HG03439 (cell line): ENCODE data around the gene NUP210L.
"Not testable (repeated sequence)": the region's sequence is repeated elsewhere in the genome, so short reads cannot be mapped to it uniquely, and the experiment has no call there.

Source experiments
- ATAC-seq: cut with Tn5 transposase; IDR thresholded peaks from one replicate; pipeline ENCODE4 v1.9.1; 2021; ENCODE audit warnings: mild to moderate bottlenecking, moderate library complexity; ENCODE audit not compliant: unreplicated experiment

NUP210L gene

DNA sequence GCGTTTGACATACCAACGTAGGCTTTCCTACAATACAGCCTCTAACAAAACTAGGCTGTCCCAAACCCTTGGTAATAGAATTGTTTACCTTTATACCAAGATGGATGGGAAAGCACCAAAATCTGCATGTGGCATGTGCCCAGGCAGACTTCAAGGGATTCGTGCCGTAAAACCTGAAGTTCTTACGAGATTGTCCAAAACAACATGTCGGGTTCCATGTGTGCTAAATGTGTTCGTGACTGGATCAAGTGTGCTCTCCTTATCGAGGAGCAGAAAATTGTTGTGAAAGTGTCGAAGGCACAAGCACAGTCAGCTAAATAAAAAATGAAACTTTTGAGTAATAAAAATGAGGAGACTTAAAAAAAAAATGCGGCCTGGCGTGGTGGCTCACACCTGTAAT is 159.2 kb downstream of the NUP210L start:
- ATAC-seq = no peak

DNA sequence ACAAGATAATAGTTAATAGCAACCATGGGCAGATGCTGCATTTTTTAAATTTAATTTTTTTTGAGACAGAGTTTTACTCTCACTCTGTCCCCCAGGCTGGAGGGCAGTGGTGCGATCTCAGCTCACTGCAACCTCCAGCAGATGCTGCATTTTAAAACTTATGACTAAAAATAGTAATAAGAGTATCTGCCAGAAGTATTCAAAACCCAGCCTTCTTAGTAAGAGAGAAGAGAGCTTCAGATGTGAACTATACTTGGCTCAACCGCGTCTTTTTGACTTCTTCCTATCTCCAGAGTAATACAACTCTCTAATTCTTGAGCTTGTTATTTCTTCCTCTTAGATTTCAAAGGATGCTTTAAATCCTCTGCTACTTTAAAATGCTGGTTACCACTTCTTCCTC is 159.7 kb downstream of the NUP210L start:
- no peak for ATAC-seq

DNA sequence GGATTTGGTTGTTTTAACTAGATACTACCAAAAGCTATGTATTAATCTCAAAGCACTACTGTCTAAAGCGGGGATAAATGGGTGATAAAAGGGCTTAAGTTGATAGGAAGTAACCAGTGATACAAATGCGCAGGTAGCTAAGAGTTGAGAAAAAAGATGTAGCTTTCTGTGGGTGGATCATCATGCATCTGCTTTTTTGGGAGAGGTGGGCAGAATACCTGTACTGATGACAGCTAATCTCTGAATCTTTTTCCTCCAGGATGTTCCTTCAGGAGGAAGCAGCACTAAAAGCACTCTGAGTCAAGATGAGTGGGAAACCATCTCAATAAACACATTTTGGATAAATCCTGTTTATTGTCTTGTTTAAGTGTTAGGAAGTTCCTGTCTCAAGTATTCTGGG is 163.1 kb downstream of the NUP210L start:
- no peak for ATAC-seq

DNA sequence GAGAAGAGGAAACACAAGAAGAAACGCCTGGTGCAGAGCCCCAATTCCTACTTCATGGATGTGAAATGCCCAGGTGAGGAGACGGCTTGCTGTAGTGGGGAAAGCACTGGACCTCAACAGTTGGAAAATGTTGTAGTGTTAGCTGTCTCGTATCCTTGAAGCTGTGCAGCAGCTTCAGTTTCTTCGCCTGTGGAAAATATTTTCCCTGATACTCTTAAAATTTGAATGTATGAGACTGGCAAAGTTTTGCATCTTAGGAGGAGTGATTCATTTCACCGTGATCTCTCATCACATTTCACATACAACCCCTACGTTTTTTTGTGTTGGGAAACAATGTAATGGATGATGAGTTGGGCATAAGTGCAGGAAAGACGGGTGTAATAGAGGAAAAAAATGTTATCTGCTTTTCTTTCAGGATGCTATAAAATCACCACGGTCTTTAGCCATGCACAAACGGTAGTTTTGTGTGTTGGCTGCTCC is 163.7 kb downstream of the NUP210L start:
- ATAC-seq = no peak

DNA sequence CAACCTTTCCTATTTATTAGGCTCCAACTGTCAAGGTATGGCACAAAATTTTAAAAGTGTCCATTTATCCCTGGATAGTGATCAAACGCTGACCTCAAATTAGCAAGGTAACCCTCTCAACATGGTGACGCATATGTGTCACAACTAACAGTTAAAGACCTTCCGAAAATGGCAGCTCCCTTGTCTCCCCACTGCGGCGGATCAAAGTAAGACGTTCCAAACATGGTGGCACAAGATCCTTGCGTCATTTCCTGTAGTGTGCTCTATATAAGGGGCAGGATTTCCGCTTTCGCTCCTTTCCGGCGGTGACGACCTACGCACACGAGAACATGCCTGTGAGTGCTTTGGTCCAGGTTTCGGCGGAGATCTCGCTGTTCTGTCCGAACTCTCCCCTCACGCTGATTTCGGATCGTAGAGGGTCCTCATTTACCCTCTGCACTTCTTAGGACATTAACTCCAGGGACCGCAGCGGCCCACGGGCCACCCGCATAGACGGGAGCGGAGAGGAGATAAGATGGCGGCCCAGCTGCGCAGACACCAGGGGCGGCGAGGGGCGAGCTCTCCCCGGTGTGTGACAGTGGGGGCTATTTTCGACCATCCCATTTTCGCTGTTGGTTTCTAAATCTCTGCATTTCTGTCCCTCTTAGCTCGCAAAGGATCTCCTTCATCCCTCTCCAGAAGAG is 164.3 kb downstream of the NUP210L start, which contains the start of gene RPS27:
TSS of gene RPS27 (plus strand) at position 295 of the 683 bp plus-strand sequence. CDS start at position 330, 35 bp downstream.
- ATAC-seq = peak; percentile 76

DNA sequence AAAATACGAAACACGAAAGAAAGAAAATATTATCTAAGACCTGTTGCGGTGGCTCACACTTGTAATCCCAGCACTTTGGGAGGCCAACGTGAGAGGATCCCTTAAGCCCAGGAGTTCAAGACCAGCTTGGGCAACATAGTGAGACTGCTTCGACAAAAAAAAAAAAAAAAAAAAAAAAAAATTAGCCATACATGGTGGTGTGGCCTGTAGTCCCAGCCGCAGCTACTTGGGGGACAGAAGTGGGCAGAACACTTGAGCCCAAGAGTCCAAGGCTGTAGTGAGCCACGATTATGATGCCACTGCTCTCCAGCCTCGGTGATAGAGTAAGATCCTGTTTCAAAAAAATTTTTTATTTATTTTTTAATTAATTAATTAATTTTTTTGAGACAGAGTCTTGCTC is 167.3 kb downstream of the NUP210L start:
- no peak for ATAC-seq

DNA sequence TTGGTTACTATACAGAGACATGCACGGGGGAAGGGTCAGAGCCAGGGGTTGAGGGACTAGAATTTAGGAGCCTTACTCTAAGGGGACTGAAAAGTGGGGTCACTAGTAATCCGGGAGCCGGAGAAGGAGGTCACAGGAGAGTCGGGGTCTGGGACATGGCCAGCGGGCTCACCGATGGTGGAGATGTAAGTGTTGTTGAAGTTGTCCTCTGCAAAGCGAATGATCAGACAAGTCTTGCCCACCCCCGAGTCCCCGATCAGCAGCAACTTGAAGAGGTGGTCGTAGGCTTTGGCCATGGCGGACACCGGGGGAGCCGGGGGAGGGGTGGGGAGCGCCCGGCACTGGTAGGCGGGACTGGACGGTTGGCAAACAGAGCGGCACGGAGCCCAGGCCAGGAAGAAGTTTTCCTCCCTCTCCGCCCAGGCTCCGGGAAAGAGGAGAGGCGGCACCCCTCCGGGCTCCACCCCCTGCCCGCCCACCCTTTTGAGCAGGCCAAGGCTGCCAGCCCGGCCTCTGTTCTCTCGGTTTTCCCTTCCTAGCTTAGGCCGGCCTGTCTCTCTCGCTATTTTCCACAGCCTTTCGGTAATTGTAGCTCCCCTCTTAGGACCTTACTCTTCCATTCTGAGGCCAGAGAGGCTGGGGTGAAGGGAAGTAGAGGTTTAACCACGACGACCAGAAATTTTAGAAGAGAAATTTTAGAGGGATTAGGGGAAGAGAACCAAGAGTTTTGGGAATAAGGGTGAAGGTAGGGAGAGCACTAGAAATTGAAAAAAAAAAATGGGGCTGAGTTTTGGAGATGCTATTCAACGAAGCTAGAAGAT is 168.7 kb downstream of the NUP210L start, which contains the start of gene RAB13:
TSS of gene RAB13 (minus strand) at position 399 of the 821 bp plus-strand sequence. CDS start at position 296, 103 bp downstream.
- no peak for ATAC-seq

DNA sequence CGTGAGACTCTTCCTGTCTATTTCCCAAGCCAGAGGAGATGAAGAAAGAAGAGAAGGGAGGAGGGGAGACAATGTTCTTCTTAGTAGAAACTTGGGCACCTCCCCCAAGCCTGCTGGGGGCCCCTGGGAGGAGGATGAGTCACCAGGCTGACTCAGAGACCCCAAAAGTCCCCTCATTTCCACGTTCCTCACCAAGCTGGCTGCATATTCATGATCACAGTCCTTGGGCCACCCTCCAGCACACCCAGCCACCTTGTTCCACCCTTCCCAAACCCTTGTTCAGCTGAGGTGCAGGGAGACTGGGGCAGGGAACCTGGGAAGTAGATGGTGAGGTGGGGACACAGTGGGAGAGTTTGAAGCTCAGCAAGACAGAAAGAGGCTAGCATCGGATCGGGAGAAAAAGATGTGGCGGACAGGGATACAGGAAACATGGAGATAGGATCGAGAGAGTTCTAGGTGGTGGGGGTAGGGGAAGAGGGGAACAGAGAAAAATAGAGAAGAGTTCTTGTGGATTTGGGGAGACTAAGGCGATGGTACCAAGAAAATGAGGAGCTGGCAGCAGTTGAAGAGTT is 169.4 kb downstream of the NUP210L start:
- no peak for ATAC-seq

DNA sequence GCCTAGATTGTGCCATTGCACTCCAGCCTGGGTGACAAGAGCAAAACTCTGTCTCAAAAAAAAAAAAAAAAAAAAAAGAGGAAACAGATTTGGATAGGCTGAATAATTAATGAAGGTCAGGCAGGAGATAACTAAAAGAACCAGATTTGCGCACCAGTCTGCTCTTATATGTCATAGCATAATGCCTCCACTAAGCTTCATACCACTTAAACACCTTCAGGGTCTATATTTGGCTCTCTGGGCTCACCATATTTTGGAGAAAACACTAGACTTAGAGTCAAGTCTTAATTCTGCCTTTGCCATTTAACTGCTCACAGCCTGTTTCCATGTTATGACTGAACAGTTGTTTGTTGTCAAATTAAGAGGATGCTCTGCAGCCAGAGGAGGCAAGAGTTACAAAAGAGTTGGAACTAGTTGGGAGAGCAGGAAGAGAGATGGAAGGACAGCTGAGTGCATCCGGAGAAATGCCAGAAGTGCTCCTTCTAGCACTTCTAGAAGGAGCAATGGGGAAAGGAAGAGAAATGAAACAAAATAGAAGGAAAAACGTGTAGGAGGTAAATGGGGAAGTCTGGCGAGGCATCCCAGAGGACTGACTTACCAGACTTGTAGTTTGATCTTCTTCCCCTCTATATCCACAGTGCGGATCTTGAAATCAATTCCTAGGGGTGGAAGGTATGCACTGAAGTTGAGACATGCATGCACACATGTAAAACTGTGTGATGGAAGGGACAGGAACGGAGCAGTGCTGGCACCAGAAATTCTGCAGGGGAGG is 170.6 kb downstream of the NUP210L start:
- ATAC-seq = no peak

DNA sequence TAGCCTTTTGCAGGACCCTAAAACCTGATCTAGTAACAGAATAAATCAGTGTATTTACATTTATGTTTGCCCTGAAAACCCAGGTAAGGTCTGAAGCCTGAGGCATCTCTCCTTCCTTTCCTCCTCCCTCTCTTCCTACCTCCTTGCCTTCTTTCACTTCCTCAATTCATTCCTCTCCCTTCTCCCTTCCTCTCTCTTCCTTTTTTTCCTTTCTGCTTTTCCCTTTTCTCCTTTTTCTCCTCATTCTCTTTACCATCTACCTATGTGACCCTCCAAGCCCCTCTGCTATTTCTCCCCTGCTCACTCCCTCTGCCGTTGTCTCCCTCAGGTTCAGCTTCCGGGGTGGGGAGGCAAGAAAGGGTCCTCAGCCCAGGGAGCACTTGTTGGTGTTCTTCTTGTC is 173.1 kb downstream of the NUP210L start:
- not testable (repeated sequence) for ATAC-seq

DNA sequence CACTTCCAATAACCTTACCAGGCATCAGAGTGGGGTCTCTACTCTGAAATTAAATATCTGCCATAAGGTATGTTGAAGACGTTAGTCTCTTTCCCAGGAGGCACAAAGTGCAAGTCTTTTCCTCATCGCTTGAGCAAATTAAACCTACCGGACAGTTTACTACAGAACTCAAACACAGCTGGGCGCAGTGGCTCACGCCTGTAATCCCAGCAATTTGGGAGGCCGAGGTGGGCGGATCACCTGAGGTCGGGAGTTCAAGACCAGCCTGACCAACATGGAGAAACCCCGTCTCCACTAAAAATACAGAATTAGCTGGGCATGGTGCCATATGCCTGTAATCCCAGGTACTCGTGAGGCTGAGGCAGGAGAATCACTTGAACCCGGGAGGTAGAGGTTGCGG is 175.8 kb downstream of the NUP210L start:
- ATAC-seq = not testable (repeated sequence)

DNA sequence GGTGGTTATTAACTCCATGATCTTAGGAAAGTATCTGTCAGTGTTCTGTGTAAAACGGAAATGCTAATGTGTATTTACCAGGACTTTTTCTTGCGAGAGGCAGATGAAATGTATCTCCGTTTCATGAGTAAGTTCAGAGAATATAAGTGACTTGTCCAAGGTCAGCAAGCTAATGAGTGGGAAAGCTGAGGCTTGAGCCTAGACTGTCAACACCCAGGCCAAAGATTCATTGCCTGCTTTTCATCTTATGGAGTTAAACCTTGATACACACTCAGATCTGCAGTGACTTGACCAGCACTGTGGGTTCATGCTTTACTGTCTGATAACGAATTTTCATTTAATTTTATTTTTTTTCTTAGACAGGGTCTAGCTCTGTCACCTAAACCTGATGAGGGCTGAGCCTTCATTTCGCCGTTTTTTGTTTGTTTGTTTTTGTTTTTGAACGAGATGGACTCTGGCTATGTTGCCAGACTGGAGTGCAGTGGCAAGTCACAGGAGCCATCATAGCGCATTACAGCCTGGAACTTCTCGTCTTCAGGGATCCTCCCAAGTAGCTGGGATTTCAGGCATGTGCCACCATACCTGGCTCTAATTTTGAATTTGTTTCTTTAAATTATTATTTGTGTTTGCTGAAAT is 176.5 kb downstream of the NUP210L start:
- no peak for ATAC-seq

DNA sequence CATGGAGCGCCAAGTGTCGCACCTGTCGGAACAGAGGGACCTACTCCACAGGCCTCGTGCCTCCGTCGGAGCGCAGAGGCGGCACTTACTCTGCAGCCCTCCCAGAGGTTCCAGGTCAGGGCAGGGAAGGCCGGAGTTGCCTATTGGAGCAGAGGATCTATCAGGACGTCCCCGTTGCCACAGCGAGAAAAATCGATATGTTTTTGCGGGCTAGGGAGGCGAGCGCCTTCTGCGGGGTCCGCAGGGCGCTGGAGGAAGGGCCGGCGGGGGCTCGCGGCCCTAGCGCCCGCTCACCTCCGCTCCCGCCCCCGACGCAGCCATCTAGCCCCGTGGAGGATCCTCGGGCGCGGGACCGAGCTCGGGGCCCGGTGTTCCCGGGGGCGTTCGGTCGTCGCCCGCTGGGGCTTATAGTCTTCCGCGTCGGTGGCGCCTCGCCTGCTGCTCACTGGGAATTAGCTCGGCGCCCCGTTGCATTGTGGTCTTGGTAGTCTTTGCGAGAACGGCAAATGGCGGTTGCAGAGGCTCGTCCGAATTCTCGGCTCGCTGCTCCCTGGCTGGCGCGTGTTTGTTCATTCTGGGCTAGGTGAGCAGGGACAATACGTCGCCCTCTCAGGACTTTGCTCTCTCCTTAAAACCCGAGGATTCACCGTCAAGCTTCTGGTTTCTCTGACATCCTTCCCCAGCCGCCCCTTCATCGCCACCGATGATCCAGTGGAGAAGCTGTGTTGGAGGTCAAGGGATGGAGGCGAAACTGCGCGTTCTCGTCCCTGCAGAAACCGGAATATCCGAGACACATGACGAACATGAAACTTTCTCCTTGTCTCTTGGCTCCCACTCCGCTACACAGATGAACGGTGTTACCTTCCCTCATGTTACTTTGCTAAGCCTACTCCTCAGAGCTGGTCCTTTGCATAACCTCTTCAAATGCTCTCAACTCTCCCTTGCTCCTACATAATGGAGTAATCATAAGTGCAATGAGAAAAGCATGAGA is 177.3 kb downstream of the NUP210L start, which contains the start of gene JTB:
TSS of gene JTB (minus strand) at position 425 of the 991 bp plus-strand sequence. CDS start at position 3, 422 bp downstream.
- peak; percentile 58 for ATAC-seq

DNA sequence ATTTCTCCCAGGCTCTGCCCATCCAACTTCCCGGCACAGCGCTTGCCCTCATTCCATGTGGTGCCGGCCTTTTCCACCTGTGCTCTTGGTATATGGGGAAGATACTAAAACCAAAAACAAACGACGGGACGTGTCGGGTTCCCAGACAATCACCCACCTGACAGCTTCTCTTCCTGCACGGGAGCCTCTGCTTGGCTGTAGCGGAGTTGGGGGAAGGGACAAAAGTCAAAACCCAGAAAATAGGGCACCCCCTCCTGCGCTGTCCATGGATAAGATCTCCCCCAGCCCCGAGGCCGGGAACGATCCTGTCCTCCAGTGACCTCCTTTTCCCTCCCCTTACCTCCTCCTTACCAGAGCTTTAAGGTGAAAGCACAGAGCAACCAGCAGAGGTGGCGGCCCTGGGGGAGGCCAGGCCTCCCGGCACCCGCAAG is 178.0 kb downstream of the NUP210L start:
- ATAC-seq = peak; percentile 2

DNA sequence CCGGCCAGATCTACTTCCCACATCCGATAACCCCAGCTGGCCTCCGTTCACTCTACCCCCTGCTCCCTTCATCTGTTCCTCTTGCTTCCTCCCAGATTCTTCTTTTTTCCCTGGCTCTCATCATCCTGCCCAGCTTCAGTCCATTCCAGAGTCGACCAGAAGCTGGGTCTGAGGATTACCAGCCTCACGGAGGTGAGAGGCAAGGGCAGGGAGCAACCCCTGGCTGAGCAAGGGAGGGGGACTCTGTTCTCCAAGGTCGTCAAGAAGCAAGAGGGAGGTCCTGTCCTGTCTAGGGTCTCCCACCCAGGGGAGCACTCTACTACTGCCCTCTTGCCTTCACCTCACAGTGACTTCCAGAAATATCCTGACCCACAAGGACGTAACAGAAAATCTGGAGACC is 181.3 kb downstream of the NUP210L start:
- ATAC-seq = no peak

DNA sequence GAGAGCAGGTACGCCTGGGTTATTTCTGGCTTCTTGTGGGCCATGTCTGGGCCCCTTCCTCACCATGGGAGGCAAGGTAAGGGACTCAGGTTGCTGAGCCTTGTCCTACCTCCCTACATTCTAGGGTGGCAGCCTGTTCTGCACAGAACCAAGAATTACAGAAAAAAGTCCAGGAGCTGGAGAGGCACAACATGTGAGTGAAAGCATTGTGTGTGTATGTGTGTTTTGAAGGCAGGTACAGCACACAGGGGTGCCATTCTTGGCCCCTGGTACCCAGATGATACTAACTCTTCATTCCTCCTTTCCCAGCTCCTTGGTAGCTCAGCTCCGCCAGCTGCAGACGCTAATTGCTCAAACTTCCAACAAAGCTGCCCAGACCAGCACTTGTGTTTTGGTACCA is 181.8 kb downstream of the NUP210L start:
- ATAC-seq = no peak

DNA sequence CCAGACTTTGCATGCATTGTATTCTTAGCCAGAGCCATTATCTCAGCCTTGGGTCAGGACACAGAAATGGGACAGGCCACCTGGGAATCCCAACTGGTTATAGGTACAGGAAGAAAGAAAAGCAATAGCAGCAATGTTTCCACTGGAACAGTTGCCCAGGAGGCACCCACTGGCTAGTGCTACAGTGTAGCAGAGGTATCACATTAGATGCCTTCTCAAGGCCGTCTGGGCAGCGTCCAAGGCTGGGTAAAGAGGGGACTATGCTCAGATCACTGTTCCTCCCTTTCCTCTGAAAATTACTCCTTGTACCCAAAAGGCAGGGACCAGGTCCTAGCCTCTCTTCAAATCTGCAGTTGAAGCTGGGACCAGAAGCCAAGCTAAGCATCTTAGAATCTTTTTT is 184.5 kb downstream of the NUP210L start:
- no peak for ATAC-seq

DNA sequence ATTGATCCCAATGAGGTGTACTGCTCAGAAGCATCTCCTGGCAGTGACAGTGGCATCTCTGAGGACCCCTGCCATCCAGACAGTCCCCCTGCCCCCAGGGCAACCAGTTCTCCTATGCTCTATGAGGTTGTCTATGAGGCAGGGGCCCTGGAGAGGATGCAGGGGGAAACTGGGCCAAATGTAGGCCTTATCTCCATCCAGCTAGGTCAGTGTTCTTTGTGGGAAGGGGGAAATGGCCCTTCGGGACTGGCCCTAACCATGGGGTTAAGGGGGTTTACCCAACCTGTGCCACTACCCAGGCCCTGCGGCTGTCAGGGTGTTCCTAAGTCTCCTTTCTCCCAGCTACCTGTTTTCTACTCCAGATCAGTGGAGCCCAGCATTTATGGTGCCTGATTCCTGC is 185.9 kb downstream of the NUP210L start:
- ATAC-seq = no peak

DNA sequence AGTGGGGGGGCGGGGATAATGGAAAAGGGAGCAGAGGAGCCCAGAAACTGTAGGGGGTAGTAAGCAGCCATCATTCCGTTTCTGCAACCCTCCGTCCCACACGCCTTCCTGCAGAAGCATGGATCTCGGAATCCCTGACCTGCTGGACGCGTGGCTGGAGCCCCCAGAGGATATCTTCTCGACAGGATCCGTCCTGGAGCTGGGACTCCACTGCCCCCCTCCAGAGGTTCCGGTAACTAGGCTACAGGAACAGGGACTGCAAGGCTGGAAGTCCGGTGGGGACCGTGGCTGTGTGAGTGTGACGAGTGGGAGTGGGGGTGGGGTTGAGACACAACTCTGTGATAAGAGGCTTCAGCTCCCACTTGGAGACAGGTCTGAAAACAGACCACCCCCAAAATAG is 186.5 kb downstream of the NUP210L start:
- ATAC-seq = no peak
